Measurements from ENCODE around the gene IRF1. TPM values are rescaled to one million over a fixed set of nuclear protein-coding genes. Genes with fewer than 3 reads are reported as not detected.

The IRF1 gene
- total and polyA plus RNA-seq, 2 of the 8 experiments (the other 6 are each of a cell fraction or from before 2014, with no cell fraction given), result 4.0 to 8.5 TPM

DNA sequence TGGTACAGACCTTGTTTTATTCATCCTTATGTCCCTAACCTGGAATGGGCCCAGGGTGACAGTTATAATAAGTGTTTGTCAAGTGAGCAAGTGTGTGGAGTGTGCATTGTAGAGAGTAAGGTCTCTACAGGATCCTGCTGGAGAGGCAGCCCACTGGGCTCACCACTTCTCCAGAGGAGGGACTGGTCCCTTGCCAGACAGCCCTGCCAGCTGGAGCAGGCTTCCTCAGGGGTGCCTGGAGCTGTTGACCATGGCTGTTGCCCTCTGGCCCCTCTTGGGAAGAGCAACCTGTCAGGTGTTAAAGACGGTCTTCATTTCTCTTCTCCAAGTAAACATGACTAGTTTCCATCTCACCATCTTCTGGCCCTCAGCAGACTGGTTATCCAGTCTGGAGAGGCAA is 20.0 kb downstream of the IRF1 start:
- Histone ChIP-seq H4K5ac (ENCODE audit: insufficient read length, low read depth, low read length) (no peak overlapping the region), H3K23me2 (ENCODE audit: low read depth, low read length) (no peaks in the 10 kb centered on the region), H3K36me3 (ENCODE audit: control insufficient read depth in 2 of 4, insufficient read depth in 4 of 4, low read length in 3 of 4) (no peaks in the 10 kb centered on the region), H2BK12ac (ENCODE audit: low read depth, low read length) (no peak overlapping the region), H4K91ac (replicated peaks; ENCODE audit: insufficient read length, low read length) (no peak overlapping the region), H3K18ac (ENCODE audit: extremely low read depth, low read length) (no peak overlapping the region), H2BK15ac (ENCODE audit: low read length) (no peak overlapping the region), H3K23ac (ENCODE audit: insufficient read length) (no peak overlapping the region), H3K4me3 (ENCODE audit: extremely low read depth in 1 of 4, insufficient read depth in 2 of 4, low read depth in 3 of 4, low read length in 4 of 4) (no peak overlapping the region), H3K4ac (replicated peaks; ENCODE audit: insufficient read length, low read depth, low read length) (no peak overlapping the region), H2AK5ac (ENCODE audit: low read depth, low read length) (no peak overlapping the region), H3K79me1 (ENCODE audit: low read depth, low read length) (no peaks in the 10 kb centered on the region), H2AFZ (ENCODE audit: low read length) (no peak overlapping the region), H3K27me3 (replicated peaks in 1 of 4; ENCODE audit: control insufficient read depth in 3 of 4, extremely low read depth in 1 of 4, insufficient read depth in 3 of 4, low read length in 3 of 4) (no peaks in the 10 kb centered on the region), H4K8ac (ENCODE audit: extremely low read depth, insufficient read depth, low read length) (no peak overlapping the region), H3K14ac (ENCODE audit: insufficient read length) (no peak overlapping the region), H3K4me2 (ENCODE audit: insufficient read depth in 1 of 2, low read depth in 2 of 2, low read length in 2 of 2) (no peak overlapping the region), H3K27ac (ENCODE audit: low read depth, low read length) (no peak overlapping the region), H3K56ac (replicated peaks; ENCODE audit: insufficient read length, low read depth, low read length) (no peak overlapping the region), H3K4me1 (replicated peaks in 1 of 4; ENCODE audit: control insufficient read depth in 3 of 4, insufficient read depth in 4 of 4, low read length in 3 of 4) (peaks cover 0 to 10% (median 0%) of the 10 kb centered on the region in 4 experiments; a peak in 2 of 7 replicates), H2BK5ac (ENCODE audit: low read depth, low read length) (no peak overlapping the region), H4K20me1 (replicated peaks in 1 of 2; ENCODE audit: control insufficient read depth in 1 of 2, insufficient read depth in 2 of 2, low read length in 2 of 2) (no peaks in the 10 kb centered on the region), H3K9ac (replicated peaks in 1 of 4; ENCODE audit: extremely low read depth in 1 of 4, low read depth in 3 of 4, low read length in 3 of 4) (no peak overlapping the region), H2BK120ac (replicated peaks; ENCODE audit: low read depth, low read length) (no peak overlapping the region), H3K9me3 (ENCODE audit: insufficient read depth in 2 of 2, low read depth in 1 of 2, low read length in 1 of 2) (no peaks in the 10 kb centered on the region), H3K79me2 (ENCODE audit: control insufficient read depth in 1 of 2, insufficient read depth in 2 of 2, low read length in 2 of 2) (no peaks in the 10 kb centered on the region), H2BK20ac (ENCODE audit: low read length) (no peak overlapping the region)
- ChIA-PET POLR2A (ENCODE audit: partially characterized antibody) (interaction anchor here (1.3 to 2.6 kb wide), 2 partner anchors 13 to 20 kb away, joined by 4 to 10 read pairs; partner anchors contain the start of gene IRF1), CTCF (ENCODE audit: partially characterized antibody) (interaction anchor here (1.1 to 4.3 kb wide), 12 partner anchors 8 to 84 kb away, joined by 3 to 33 read pairs (median 6); no protein-coding TSS in a partner anchor)
- FAIRE-seq (no peak), DNase-seq (ENCODE audit: low read depth in 1 of 2, low spot score in 2 of 2) (no peak)
- WGBS, 2 experiments (ENCODE audit: extremely low coverage in 1 of 2, insufficient coverage in 1 of 2, insufficient read length in 1 of 2, insufficient replicate concordance in 2 of 2, low coverage in 1 of 2, low lambda C conversion rate in 2 of 2, missing lambda C conversion rate in 1 of 2), result 90% methylated on average over 1 of the region's 1 CpG; no CpG with 5 or more reads in 1 of the 2 experiments
- TF ChIP-seq RFX5 (IDR thresholded peaks at IDR 0.05; ENCODE audit: borderline replicate concordance, low read depth, low read length) (no peak), KDM1A (IDR thresholded peaks at IDR 0.05; ENCODE audit: borderline replicate concordance, low read length) (no peak), RBBP5 (IDR thresholded peaks at IDR 0.05; ENCODE audit: borderline replicate concordance, low read depth, low read length) (no peak), CREB1 (IDR thresholded peaks at IDR 0.05) (no peak), EP300 (IDR thresholded peaks at IDR 0.05; ENCODE audit: borderline replicate concordance in 1 of 2, low read depth in 2 of 2, low read length in 2 of 2) (no peak), KDM4A (IDR thresholded peaks at IDR 0.05; ENCODE audit: low read depth, low read length, severe bottlenecking) (no peak), YY1 (IDR thresholded peaks at IDR 0.05; ENCODE audit: low read depth, low read length) (no peak), NRF1 (IDR thresholded peaks at IDR 0.05; ENCODE audit: low read depth, low read length) (no peak), TAF1 (IDR thresholded peaks at IDR 0.05; ENCODE audit: low read depth, low read length) (no peak), JUND (IDR thresholded peaks at IDR 0.05; ENCODE audit: low read length) (no peak), FOSL1 (IDR thresholded peaks at IDR 0.05; ENCODE audit: insufficient read depth, low read depth, low read length) (no peak), RXRA (IDR thresholded peaks at IDR 0.05; ENCODE audit: insufficient read depth, low read depth, low read length) (no peak)

All from H1 (cell line).